CD14-positive monocyte (primary cell): ENCODE data around the gene PARL. TPM values are rescaled to one million over a fixed set of nuclear protein-coding genes. Genes with fewer than 3 reads are reported as not detected.

Experiments
- DNase-seq, 3 donors: peaks; one replicate each; pipeline ENCODE4 v3.0.0-alpha.2; 2011 to 2022
- H2AFZ ChIP-seq: 2 replicates; pipeline ENCODE4 v1.6.0; 2012; ENCODE audit warnings: mild to moderate bottlenecking, low read depth, low read length, inconsistent platforms; ENCODE audit not compliant: insufficient read depth, poor library complexity, severe bottlenecking
- H3K27ac ChIP-seq, 2 donors: 1 replicate in 1 of 2; 2 replicates in 1 of 2; pipeline ENCODE4 v1.5.1; 2012 to 2013; ENCODE audit warnings: low read length in 2 of 2, control low read depth in 1 of 2, inconsistent platforms in 1 of 2, low read depth in 1 of 2, mild to moderate bottlenecking in 1 of 2
- H3K27me3 ChIP-seq, 2 donors: one replicate each; pipeline versions ENCODE4 v1.6.0 to v1.6.1; 2011 to 2013; ENCODE audit warnings: low read length in 2 of 2; ENCODE audit not compliant: control insufficient read depth in 2 of 2, insufficient read depth in 2 of 2
- H3K36me3 ChIP-seq, 2 donors: replicated peaks in 1 of 2; 1 replicate in 1 of 2; 2 replicates in 1 of 2; pipeline versions ENCODE4 v1.5.1 to v1.6.1; 2012 to 2013; ENCODE audit warnings: low read length in 2 of 2, control low read depth in 1 of 2, inconsistent platforms in 1 of 2, mild to moderate bottlenecking in 1 of 2; ENCODE audit not compliant: insufficient read depth in 2 of 2, control insufficient read depth in 1 of 2
- H3K4me1 ChIP-seq, 2 donors: 1 replicate in 1 of 2; 2 replicates in 1 of 2; pipeline versions ENCODE4 v1.5.1 to v1.6.1; 2012 to 2013; ENCODE audit warnings: low read length in 2 of 2, control low read depth in 1 of 2, inconsistent platforms in 1 of 2, mild to moderate bottlenecking in 1 of 2, moderate library complexity in 1 of 2; ENCODE audit not compliant: insufficient read depth in 2 of 2, control insufficient read depth in 1 of 2
- H3K4me2 ChIP-seq: replicated peaks from 2 replicates; pipeline ENCODE3; 2012; ENCODE audit warnings: low read length, moderate library complexity, mild to moderate bottlenecking; ENCODE audit not compliant: poor library complexity, severe bottlenecking; ENCODE audit errors: extremely low read depth
- H3K4me3 ChIP-seq, 3 experiments: fragments of 200-600 bp in 1 of 3; sonication (generic) in 1 of 3; replicated peaks in 1 of 3; 1 replicate in 2 of 3; 2 replicates in 1 of 3; pipeline ENCODE4 v1.5.1; 2011 to 2013; ENCODE audit warnings: low read length in 3 of 3, mild to moderate bottlenecking in 3 of 3, control low read depth in 2 of 3, low read depth in 2 of 3, inconsistent platforms in 1 of 3, moderate library complexity in 1 of 3
- H3K79me2 ChIP-seq: 2 replicates; pipeline ENCODE4 v1.6.0; 2012; ENCODE audit warnings: mild to moderate bottlenecking, control low read depth, inconsistent platforms, low read length, moderate library complexity; ENCODE audit not compliant: insufficient read depth
- H3K9ac ChIP-seq: 2 replicates; pipeline ENCODE4 v1.6.0; 2017; ENCODE audit warnings: low read length, mild to moderate bottlenecking; ENCODE audit not compliant: insufficient read depth, poor library complexity, severe bottlenecking
- H3K9me3 ChIP-seq, 2 donors: replicated peaks in 1 of 2; 1 replicate in 1 of 2; 2 replicates in 1 of 2; pipeline versions ENCODE4 v1.5.1 to v1.6.1; 2012 to 2013; ENCODE audit warnings: low read length in 2 of 2, control low read depth in 1 of 2; ENCODE audit not compliant: control insufficient read depth in 1 of 2, insufficient read depth in 1 of 2
- H4K20me1 ChIP-seq: 2 replicates; pipeline ENCODE4 v1.6.0; 2012; ENCODE audit warnings: mild to moderate bottlenecking, low read length, control low read depth, moderate library complexity; ENCODE audit not compliant: insufficient read depth
- H3K27ac Mint-ChIP-seq, 7 donors: one replicate each; pipeline ENCODE4 v1.8.0; 2020; ENCODE audit warnings: mild to moderate bottlenecking in 7 of 7, mixed read lengths in 7 of 7, moderate library complexity in 6 of 7, inconsistent platforms in 2 of 7
- H3K27me3 Mint-ChIP-seq, 3 donors: one replicate each; pipeline ENCODE4 v1.8.0; 2021 to 2022; ENCODE audit warnings: low read depth in 3 of 3, mild to moderate bottlenecking in 3 of 3, mixed read lengths in 3 of 3, moderate library complexity in 3 of 3, inconsistent platforms in 1 of 3
- H3K36me3 Mint-ChIP-seq, 2 donors: one replicate each; pipeline ENCODE4 v1.8.0; 2020; ENCODE audit warnings: mixed read lengths in 2 of 2, inconsistent platforms in 1 of 2, mild to moderate bottlenecking in 1 of 2
- H3K4me1 Mint-ChIP-seq: one replicate; pipeline ENCODE4 v1.8.0; 2020; ENCODE audit warnings: mild to moderate bottlenecking, mixed read lengths
- H3K4me3 Mint-ChIP-seq, 2 donors: one replicate each; pipeline ENCODE4 v1.8.0; 2020; ENCODE audit warnings: mild to moderate bottlenecking in 2 of 2, mixed read lengths in 2 of 2, moderate library complexity in 1 of 2
- H3K9me3 Mint-ChIP-seq, 7 donors: one replicate each; pipeline ENCODE4 v1.8.0; 2020 to 2022; ENCODE audit warnings: mixed read lengths in 7 of 7, mild to moderate bottlenecking in 6 of 7, moderate library complexity in 6 of 7, inconsistent platforms in 2 of 7
- WGBS: methylation state at CpG from one replicate; pipeline ENCODE4 v1.1.5; 2013; ENCODE audit warnings: missing lambda C conversion rate; ENCODE audit not compliant: insufficient coverage; 5-methylcytosine and 5-hydroxymethylcytosine counted together
- intact Hi-C, 2 donors: fragments of 100-400 bp; cut with micrococcal nuclease; formaldehyde crosslinking; loops; one replicate each; pipeline versions ENCODE4 v1.15.0 to v1.15.1; 2023
- polyA plus RNA-seq, 3 donors: library from polyadenylated mRNA; depleted of rRNA in 1 of 3; unstranded in 2 of 3; stranded (reverse) in 1 of 3; fragments of 300-500 nt in 2 of 3; fragments of >200 nt in 1 of 3; fragmentation: Illumina TruSeq in 2 of 3; gene quantifications; 1 replicate in 2 of 3; 2 replicates in 1 of 3; pipeline ENCODE4 v1.2.3, GENCODE V29; 2012 to 2021
- TF ChIP-seq, protein P1 (sequence below): fragments of 200-600 bp; IDR thresholded peaks from one replicate; pipeline ENCODE4 v1.8.0; 2022; ENCODE audit warnings: antibody characterized with exemption, mild to moderate bottlenecking

The PARL gene
- polyA plus RNA-seq, 3 donors: 65.6 to 196 (median 155) TPM

DNA sequence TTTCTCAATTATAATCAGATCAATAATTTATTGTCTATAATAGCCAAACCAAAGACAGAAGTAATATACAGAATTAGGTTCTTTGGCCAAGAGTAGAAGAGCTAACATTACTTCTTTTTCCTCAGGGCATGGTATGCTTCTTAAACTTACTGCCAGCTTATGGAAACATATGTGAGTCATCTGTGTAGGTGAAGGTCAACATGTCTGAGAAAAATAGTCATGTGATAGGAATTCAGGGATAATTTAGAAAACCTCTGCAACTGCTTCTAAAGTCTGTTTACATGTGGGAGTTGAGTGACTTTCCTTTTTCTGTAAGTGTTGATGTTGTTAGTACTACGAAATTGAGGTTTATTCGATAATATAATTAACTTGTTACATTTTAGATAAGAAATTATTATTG lies 40.1 kb downstream of the PARL start:
- no peak for DNase-seq
- H3K4me3 ChIP-seq: no peak overlapping the region
- peaks cover 17% of the 10 kb centered on the region for H3K79me2 ChIP-seq
- intact Hi-C loops: no loop called here
- whole genome bisulfite sequencing: no CpG with 5 or more reads among the region's 2 CpGs
- no peaks in the 10 kb centered on the region for H3K9me3 ChIP-seq
- Mint-ChIP-seq H3K4me1 (peaks cover 6% of the 10 kb centered on the region), H3K4me3 (no peak overlapping the region), H3K36me3 (peaks cover 62 to 88% of the 10 kb centered on the region in 2 donors), H3K9me3 (no peaks in the 10 kb centered on the region), H3K27ac (no peak overlapping the region), H3K27me3 (peaks cover 0 to 1% (median 0%) of the 10 kb centered on the region in 3 donors)
- H4K20me1 ChIP-seq: peaks cover 55% of the 10 kb centered on the region
- no peak overlapping the region for H2AFZ ChIP-seq
- no peak overlapping the region for H3K9ac ChIP-seq
- peaks cover 84 to 98% of the 10 kb centered on the region in 2 donors for H3K36me3 ChIP-seq
- H3K4me1 ChIP-seq: no peaks in the 10 kb centered on the region
- H3K4me2 ChIP-seq: no peak overlapping the region
- TF ChIP-seq, protein P1, sequence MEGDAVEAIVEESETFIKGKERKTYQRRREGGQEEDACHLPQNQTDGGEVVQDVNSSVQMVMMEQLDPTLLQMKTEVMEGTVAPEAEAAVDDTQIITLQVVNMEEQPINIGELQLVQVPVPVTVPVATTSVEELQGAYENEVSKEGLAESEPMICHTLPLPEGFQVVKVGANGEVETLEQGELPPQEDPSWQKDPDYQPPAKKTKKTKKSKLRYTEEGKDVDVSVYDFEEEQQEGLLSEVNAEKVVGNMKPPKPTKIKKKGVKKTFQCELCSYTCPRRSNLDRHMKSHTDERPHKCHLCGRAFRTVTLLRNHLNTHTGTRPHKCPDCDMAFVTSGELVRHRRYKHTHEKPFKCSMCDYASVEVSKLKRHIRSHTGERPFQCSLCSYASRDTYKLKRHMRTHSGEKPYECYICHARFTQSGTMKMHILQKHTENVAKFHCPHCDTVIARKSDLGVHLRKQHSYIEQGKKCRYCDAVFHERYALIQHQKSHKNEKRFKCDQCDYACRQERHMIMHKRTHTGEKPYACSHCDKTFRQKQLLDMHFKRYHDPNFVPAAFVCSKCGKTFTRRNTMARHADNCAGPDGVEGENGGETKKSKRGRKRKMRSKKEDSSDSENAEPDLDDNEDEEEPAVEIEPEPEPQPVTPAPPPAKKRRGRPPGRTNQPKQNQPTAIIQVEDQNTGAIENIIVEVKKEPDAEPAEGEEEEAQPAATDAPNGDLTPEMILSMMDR: no peak
- no peaks in the 10 kb centered on the region for H3K27me3 ChIP-seq
- no peak overlapping the region for H3K27ac ChIP-seq

DNA sequence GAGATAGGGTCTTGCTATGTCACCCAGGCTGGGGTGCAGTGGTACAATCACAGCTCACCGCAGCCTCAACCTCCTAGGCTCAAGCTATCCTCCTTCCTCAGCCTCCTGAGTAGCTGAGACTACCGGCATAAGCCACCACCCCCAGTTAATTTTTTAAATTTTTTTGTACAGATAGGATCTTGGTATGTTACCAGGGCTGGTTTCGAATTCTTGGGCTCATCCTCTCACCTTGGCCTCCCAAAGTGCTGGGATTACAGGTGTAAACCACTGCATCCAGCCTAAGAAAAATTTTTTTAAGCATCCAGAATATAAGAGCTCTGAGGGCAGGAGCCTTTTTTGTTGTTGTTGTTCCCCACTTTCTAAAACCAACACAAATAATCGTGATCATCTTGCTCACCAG lies 44.9 kb downstream of the PARL start:
- H3K36me3 ChIP-seq: peaks cover 80 to 95% of the 10 kb centered on the region in 2 donors
- H3K27ac Mint-ChIP-seq: peak overlapping the region in 2 of 7 donors; percentile 30 to 60
- peaks cover 44% of the 10 kb centered on the region for H4K20me1 ChIP-seq
- no peak overlapping the region for H3K27ac ChIP-seq
- TF ChIP-seq, protein P1: no peak
- no peak for DNase-seq
- no peaks in the 10 kb centered on the region for H3K79me2 ChIP-seq
- H3K9me3 Mint-ChIP-seq: no peaks in the 10 kb centered on the region
- H3K4me3 ChIP-seq: no peak overlapping the region
- no peaks in the 10 kb centered on the region for H3K27me3 ChIP-seq
- H3K4me3 Mint-ChIP-seq: no peak overlapping the region
- H3K4me1 ChIP-seq: no peaks in the 10 kb centered on the region
- no CpG with 5 or more reads among the region's 4 CpGs for WGBS
- H3K36me3 Mint-ChIP-seq: peaks cover 60 to 86% of the 10 kb centered on the region in 2 donors
- H2AFZ ChIP-seq: no peak overlapping the region
- intact Hi-C loops: no loop called here
- H3K4me2 ChIP-seq: no peak overlapping the region
- no peak overlapping the region for H3K9ac ChIP-seq
- no peaks in the 10 kb centered on the region for H3K9me3 ChIP-seq
- no peaks in the 10 kb centered on the region for H3K27me3 Mint-ChIP-seq
- no peaks in the 10 kb centered on the region for H3K4me1 Mint-ChIP-seq
